ENCODE results near the gene B4GALT5.

Gene B4GALT5

GRCh38 chr20:49677777-49678758, 35.6 kb downstream of the B4GALT5 start:
- TF ChIP-seq CTCF (IDR thresholded peaks at IDR 0.05; ENCODE audit: insufficient read depth, low read length, missing control alignments): no peak
- DNase-seq (ENCODE audit: low read depth, low spot score): no peak
- POLR2A ChIA-PET: no interaction called here
- no peak overlapping the region for H3K4me3 ChIP-seq (ENCODE audit: low read depth, low read length)
- CTCF ChIA-PET: interaction anchor here (0.8 to 1.3 kb wide), 3 partner anchors 14 to 22 kb away, joined by 3 to 5 read pairs (median 3); no protein-coding TSS in a partner anchor

- CTCF ChIA-PET: interaction anchor here (1.9 kb wide), 2 partner anchors 12 to 170 kb away, joined by 5 to 9 read pairs; no protein-coding TSS in a partner anchor
- no peak overlapping the region for H3K4me3 ChIP-seq (ENCODE audit: low read depth, low read length)
- no peak for DNase-seq (ENCODE audit: low read depth, low spot score)
- POLR2A ChIA-PET: no interaction called here
- TF ChIP-seq CTCF (IDR thresholded peaks at IDR 0.05; ENCODE audit: insufficient read depth, low read length, missing control alignments): no peak
Measured at GRCh38 chr20:49676581-49677291, 36.9 kb downstream of the B4GALT5 start.

- ChIA-PET POLR2A (interaction anchor here (0.6 to 1.1 kb wide), 2 partner anchors 13 to 165 kb away, joined by 3 read pairs; no protein-coding TSS in a partner anchor), CTCF (interaction anchor here (0.6 to 1.9 kb wide), 6 partner anchors 9 to 171 kb away, joined by 3 to 9 read pairs (median 3); no protein-coding TSS in a partner anchor)
- no peak for DNase-seq (ENCODE audit: low read depth, low spot score)
- no peak overlapping the region for H3K4me3 ChIP-seq (ENCODE audit: low read depth, low read length)
- no peak for TF ChIP-seq CTCF (IDR thresholded peaks at IDR 0.05; ENCODE audit: insufficient read depth, low read length, missing control alignments)
Measured at GRCh38 chr20:49675368-49676151, 38.1 kb downstream of the B4GALT5 start.

GRCh38 chr20:49674383-49675352, 39.0 kb downstream of the B4GALT5 start:
- no peak for DNase-seq (ENCODE audit: low read depth, low spot score)
- POLR2A ChIA-PET: interaction anchor here (0.6 to 1.1 kb wide), 3 partner anchors 13 to 1074 kb away, joined by 3 to 4 read pairs (median 3); no protein-coding TSS in a partner anchor
- CTCF ChIA-PET: interaction anchor here (0.6 to 1.9 kb wide), 6 partner anchors 10 to 172 kb away, joined by 3 to 9 read pairs (median 3); no protein-coding TSS in a partner anchor
- TF ChIP-seq CTCF (IDR thresholded peaks at IDR 0.05; ENCODE audit: insufficient read depth, low read length, missing control alignments): no peak
- no peak overlapping the region for H3K4me3 ChIP-seq (ENCODE audit: low read depth, low read length)

- TF ChIP-seq CTCF (IDR thresholded peaks at IDR 0.05; ENCODE audit: insufficient read depth, low read length, missing control alignments): no peak
- ChIA-PET CTCF (interaction anchor here (0.8 to 2.5 kb wide), 4 partner anchors 10 to 168 kb away, joined by 3 to 7 read pairs (median 3); no protein-coding TSS in a partner anchor), POLR2A (no interaction called here)
- no peak overlapping the region for H3K4me3 ChIP-seq (ENCODE audit: low read depth, low read length)
- no peak for DNase-seq (ENCODE audit: low read depth, low spot score)
Measured at GRCh38 chr20:49672096-49672664, 41.5 kb downstream of the B4GALT5 start.
